Suppressor macrophage treated with lipopolysaccharide for 1 hour (primary cell): ENCODE data around the gene RTN4RL2.
"Not testable (repeated sequence)": the region's sequence is repeated elsewhere in the genome, so short reads cannot be mapped to it uniquely, and the experiment has no call there.

Experiments used
- DNase-seq, 3 donors: peaks; one replicate each; pipeline ENCODE4 v3.0.0-alpha.2; 2020 to 2022

The RTN4RL2 gene

GRCh38 chr11:57434640-57435546 lies 25.4 kb upstream of the RTN4RL2 start:
- peak; percentile 80 to 95 (median 95) for DNase-seq

GRCh38 chr11:57436031-57436430 lies 24.3 kb upstream of the RTN4RL2 start:
- DNase-seq: no peak

- DNase-seq: no peak
Observed at GRCh38 chr11:57438345-57439285, 21.7 kb upstream of the RTN4RL2 start.

- no peak for DNase-seq
Observed at GRCh38 chr11:57439786-57440185, 20.5 kb upstream of the RTN4RL2 start.

GRCh38 chr11:57440744-57441414 lies 19.4 kb upstream of the RTN4RL2 start:
- no peak for DNase-seq

- DNase-seq: peak; percentile 63 to 77 (median 73)
Observed at GRCh38 chr11:57444362-57445121, 15.8 kb upstream of the RTN4RL2 start.

- not testable (repeated sequence) for DNase-seq
Observed at GRCh38 chr11:57445122-57445394, 15.3 kb upstream of the RTN4RL2 start.

GRCh38 chr11:57446055-57446454 lies 14.3 kb upstream of the RTN4RL2 start:
- DNase-seq: no peak

- no peak for DNase-seq
Observed at GRCh38 chr11:57453543-57454177, 6.7 kb upstream of the RTN4RL2 start.

GRCh38 chr11:57456960-57457642 lies 3.2 kb upstream of the RTN4RL2 start:
- peak; percentile 92 to 94 (median 92) for DNase-seq

GRCh38 chr11:57457643-57458023 lies 2.7 kb upstream of the RTN4RL2 start:
- DNase-seq: no peak

GRCh38 chr11:57458060-57458409 lies 2.3 kb upstream of the RTN4RL2 start:
- DNase-seq: no peak

GRCh38 chr11:57458410-57459163 lies 1.7 kb upstream of the RTN4RL2 start:
- peak in 2 of 3 donors; percentile 62 to 81 for DNase-seq

GRCh38 chr11:57459164-57460021 lies 935 bp upstream of the RTN4RL2 start:
- DNase-seq: peak in 2 of 3 donors; percentile 18 to 47

- no peak for DNase-seq
Observed at GRCh38 chr11:57460758-57461749, 726 bp downstream of the RTN4RL2 start.

GRCh38 chr11:57461841-57462489 lies 1.6 kb downstream of the RTN4RL2 start:
- no peak for DNase-seq

- DNase-seq: no peak
Observed at GRCh38 chr11:57462597-57462996, 2.3 kb downstream of the RTN4RL2 start.
